ENCODE data around the gene DMD.

DNA sequence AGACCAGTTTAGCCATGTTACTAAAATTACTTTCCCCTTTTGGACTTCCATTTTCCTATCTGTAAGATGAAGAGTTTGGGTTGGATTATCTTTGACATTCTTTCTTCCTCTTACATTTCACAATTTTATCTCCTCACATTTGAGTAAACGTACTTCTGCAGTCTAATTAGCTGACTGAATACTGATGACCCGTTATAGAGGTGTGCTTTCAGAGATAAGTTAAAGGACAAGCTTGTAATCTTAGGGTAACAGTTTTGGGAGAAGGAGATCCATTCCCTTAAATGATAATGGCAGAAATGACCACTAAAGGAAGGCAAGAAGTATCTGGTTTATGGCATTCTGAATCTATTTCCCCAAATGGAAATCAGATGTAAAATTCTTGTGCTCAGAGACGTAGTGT lies 1916.9 kb downstream of the DMD start:
- TF ChIP-seq POLR2A (IDR thresholded peaks at IDR 0.05; ENCODE audit: low read depth, low read length) (no peak), TAF1 (IDR thresholded peaks at IDR 0.05; ENCODE audit: borderline replicate concordance, low read depth, low read length) (no peak), POLR2AphosphoS5 (IDR thresholded peaks at IDR 0.05; ENCODE audit: low read depth, low read length) (no peak)
